Activated naive CD8-positive, alpha-beta T cell treated with anti-CD3 and anti-CD28 coated beads, Interleukin-2, amount 50 U/mL, for 16 hours (primary cell): ENCODE data around the gene C19orf25.
A peak's percentile ranks its signal among the peaks of the same experiment; 100 is the strongest.
"Not testable (repeated sequence)": the region's sequence is repeated elsewhere in the genome, so short reads cannot be mapped to it uniquely, and the experiment has no call there.

Experiments used
- DNase-seq: peaks from one replicate; pipeline ENCODE4 v3.0.0-alpha.2; 2020; ENCODE audit warnings: low read depth, low spot score

Gene C19orf25

GRCh38 chr19:1481893-1482360, 2.9 kb upstream of the C19orf25 start:
- DNase-seq, result no peak

- no peak for DNase-seq
Observed at GRCh38 chr19:1481224-1481892, 2.3 kb upstream of the C19orf25 start.

GRCh38 chr19:1477056-1477455, 2.0 kb downstream of the C19orf25 start:
- not testable (repeated sequence) for DNase-seq

GRCh38 chr19:1475751-1476437, 3.1 kb downstream of the C19orf25 start:
- DNase-seq, result no peak

- DNase-seq, result no peak
Observed at GRCh38 chr19:1474765-1475351, 4.2 kb downstream of the C19orf25 start.

GRCh38 chr19:1474011-1474764, 4.8 kb downstream of the C19orf25 start:
- DNase-seq, result no peak

- DNase-seq, result no peak
Observed at GRCh38 chr19:1473085-1473851, 5.7 kb downstream of the C19orf25 start.

GRCh38 chr19:1472231-1473084, 6.6 kb downstream of the C19orf25 start:
- DNase-seq, result no peak

- DNase-seq, result no peak
Observed at GRCh38 chr19:1471515-1472160, 7.4 kb downstream of the C19orf25 start.

- no peak for DNase-seq
Observed at GRCh38 chr19:1471010-1471514, 8.0 kb downstream of the C19orf25 start.

GRCh38 chr19:1470305-1471009, 8.6 kb downstream of the C19orf25 start:
- DNase-seq, result peak; percentile 51

- DNase-seq, result no peak
Observed at GRCh38 chr19:1470055-1470304, 9.0 kb downstream of the C19orf25 start.

- no peak for DNase-seq
Observed at GRCh38 chr19:1469255-1470054, 9.6 kb downstream of the C19orf25 start.

GRCh38 chr19:1468821-1469254, 10.2 kb downstream of the C19orf25 start:
- no peak for DNase-seq

GRCh38 chr19:1468274-1468820, 10.7 kb downstream of the C19orf25 start:
- no peak for DNase-seq

GRCh38 chr19:1467490-1468273, 11.3 kb downstream of the C19orf25 start:
- DNase-seq, result no peak

GRCh38 chr19:1467215-1467489, 11.9 kb downstream of the C19orf25 start:
- DNase-seq, result no peak
